ENCODE data around the gene ARID3C.

GRCh38 chr9:34587271-34587670 lies 41.6 kb downstream of the ARID3C start:
- TF ChIP-seq CTCF (IDR thresholded peaks at IDR 0.05) (no peak), POLR2AphosphoS5 (IDR thresholded peaks at IDR 0.05; ENCODE audit: insufficient read depth in 1 of 2, low read depth in 1 of 2) (no peak)

Data from vagina (tissue), 2 donors.